ENCODE measurements around the gene LRRC59.

Gene LRRC59

DNA sequence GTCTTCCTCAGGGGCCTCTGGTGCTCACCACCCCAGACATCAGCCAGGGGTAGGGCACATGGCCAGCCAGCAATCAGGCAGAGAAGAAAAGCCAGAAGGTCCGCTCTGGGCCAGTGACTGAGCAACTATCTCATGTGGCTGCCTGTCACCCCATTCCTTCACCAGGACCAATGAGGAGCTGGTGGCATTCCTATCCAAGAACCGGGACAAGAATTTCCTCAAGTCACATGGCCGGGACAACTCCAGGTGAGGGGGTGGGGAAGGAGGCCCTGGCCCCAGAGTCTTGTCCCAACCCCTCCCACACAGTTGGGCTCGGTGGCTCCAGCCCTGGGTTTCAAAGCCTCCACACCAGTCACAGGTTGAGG lies 42.0 kb downstream of the LRRC59 start:
- Histone ChIP-seq H3K27me3 (ENCODE audit: insufficient read depth, poor library complexity, severe bottlenecking) (no peaks in the 10 kb centered on the region), H3K4me3 (replicated peaks; ENCODE audit: insufficient read depth, low read length) (no peak overlapping the region), H3K27ac (replicated peaks) (no peak overlapping the region)
- no peak for DNase-seq (ENCODE audit: low read depth in 1 of 2, low spot score in 1 of 2)
- TF ChIP-seq POLR2AphosphoS5 (IDR thresholded peaks at IDR 0.05; ENCODE audit: low read depth) (no peak), CTCF (IDR thresholded peaks at IDR 0.05; ENCODE audit: insufficient read depth, low read length) (no peak), GABPA (IDR thresholded peaks at IDR 0.05; ENCODE audit: low read depth) (no peak), SPI1 (IDR thresholded peaks at IDR 0.05; ENCODE audit: borderline replicate concordance, low read depth) (no peak), REST (IDR thresholded peaks at IDR 0.05; ENCODE audit: insufficient replicate concordance, low read depth) (no peak)

DNA sequence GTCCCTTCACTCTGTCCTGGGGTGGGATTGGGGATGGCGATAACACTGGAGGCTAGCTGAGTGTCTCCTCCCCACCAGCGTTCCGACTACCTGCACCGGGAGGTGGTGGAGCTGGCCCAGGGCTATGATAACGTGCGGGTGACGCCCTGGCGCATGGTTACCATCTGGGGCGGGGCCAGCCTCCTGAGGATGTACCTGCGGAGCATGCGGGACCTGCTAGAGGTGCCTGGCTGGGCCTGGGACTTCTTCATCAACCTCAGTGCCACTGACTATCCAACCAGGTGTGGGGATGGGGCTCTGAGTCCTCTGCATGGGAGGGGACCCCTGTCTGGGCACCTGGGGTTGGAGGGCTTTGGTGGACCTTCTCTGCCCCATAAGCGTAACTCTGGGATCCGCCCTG lies 42.5 kb downstream of the LRRC59 start:
- DNase-seq (ENCODE audit: low read depth in 1 of 2, low spot score in 1 of 2) = no peak
- Histone ChIP-seq H3K27me3 (ENCODE audit: insufficient read depth, poor library complexity, severe bottlenecking) (no peaks in the 10 kb centered on the region), H3K4me3 (replicated peaks; ENCODE audit: insufficient read depth, low read length) (no peak overlapping the region), H3K27ac (replicated peaks) (no peak overlapping the region)
- TF ChIP-seq POLR2AphosphoS5 (IDR thresholded peaks at IDR 0.05; ENCODE audit: low read depth) = no peak; the same call in 1 of the 2 replicates
- TF ChIP-seq SPI1 (IDR thresholded peaks at IDR 0.05; ENCODE audit: borderline replicate concordance, low read depth) = no peak
- TF ChIP-seq REST (IDR thresholded peaks at IDR 0.05; ENCODE audit: insufficient replicate concordance, low read depth) = no peak
- TF ChIP-seq GABPA (IDR thresholded peaks at IDR 0.05; ENCODE audit: low read depth) = no peak
- TF ChIP-seq CTCF (IDR thresholded peaks at IDR 0.05; ENCODE audit: insufficient read depth, low read length) = no peak

DNA sequence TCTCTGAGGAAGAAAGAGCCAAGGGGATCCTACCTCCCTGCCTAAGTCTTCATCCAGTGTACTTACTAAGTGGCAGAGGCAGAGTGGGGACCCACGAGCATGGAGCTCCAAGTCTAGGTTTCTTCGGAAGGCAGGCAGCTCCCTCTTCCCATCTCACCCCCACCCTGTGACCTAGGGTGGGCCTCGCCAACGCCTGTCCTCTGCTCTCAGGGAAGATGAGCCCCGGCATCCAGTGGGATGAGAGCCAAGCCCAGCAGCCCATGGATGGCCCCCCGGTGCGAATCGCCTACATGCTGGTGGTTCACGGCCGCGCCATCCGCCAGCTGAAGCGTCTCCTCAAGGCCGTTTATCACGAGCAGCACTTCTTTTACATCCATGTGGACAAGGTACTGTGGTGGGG lies 43.1 kb downstream of the LRRC59 start:
- H3K4me3 ChIP-seq (replicated peaks; ENCODE audit: insufficient read depth, low read length) = no peak overlapping the region
- no peak overlapping the region for H3K27ac ChIP-seq (replicated peaks)
- DNase-seq (ENCODE audit: low read depth in 1 of 2, low spot score in 1 of 2) = no peak
- H3K27me3 ChIP-seq (ENCODE audit: insufficient read depth, poor library complexity, severe bottlenecking) = no peaks in the 10 kb centered on the region
- TF ChIP-seq GABPA (IDR thresholded peaks at IDR 0.05; ENCODE audit: low read depth) (no peak), POLR2AphosphoS5 (IDR thresholded peaks at IDR 0.05; ENCODE audit: low read depth) (no peak), CTCF (IDR thresholded peaks at IDR 0.05; ENCODE audit: insufficient read depth, low read length) (no peak), SPI1 (IDR thresholded peaks at IDR 0.05; ENCODE audit: borderline replicate concordance, low read depth) (no peak), REST (IDR thresholded peaks at IDR 0.05; ENCODE audit: insufficient replicate concordance, low read depth) (no peak)

Data from HL-60 (cell line).